Keratinocyte (primary cell): ENCODE data around the gene CHST12. TPM values are rescaled to one million over a fixed set of nuclear protein-coding genes. Genes with fewer than 3 reads are reported as not detected.
A peak's percentile ranks its signal among the peaks of the same experiment; 100 is the strongest.

Experiments used
- DNase-seq: peaks from one replicate; pipeline ENCODE4 v3.0.0-alpha.2; 2011; ENCODE audit warnings: low read depth, missing footprints, low spot score
- FAIRE-seq: peaks from 2 replicates; lab custom pipeline; 2011; peaks lifted over from hg19 to GRCh38; lab: Jason Lieb, UNC
- H2AFZ ChIP-seq: 2 replicates; pipeline ENCODE4 v1.6.0; 2012; ENCODE audit warnings: low read length, control low read depth, inconsistent platforms; ENCODE audit not compliant: control insufficient read depth
- H3K27ac ChIP-seq: 2 replicates; pipeline ENCODE4 v1.5.1; 2011; ENCODE audit warnings: low read length; ENCODE audit not compliant: control insufficient read depth, insufficient read depth
- H3K27me3 ChIP-seq: 3 replicates; pipeline ENCODE4 v1.6.0; 2011; ENCODE audit warnings: low read length; ENCODE audit not compliant: control insufficient read depth, insufficient read depth; ENCODE audit errors: extremely low read depth
- H3K36me3 ChIP-seq, 2 experiments: 2 replicates in 1 of 2; 3 replicates in 1 of 2; pipeline ENCODE4 v1.5.1; 2011; ENCODE audit warnings: low read length in 2 of 2, mild to moderate bottlenecking in 1 of 2; ENCODE audit not compliant: control insufficient read depth in 2 of 2, insufficient read depth in 2 of 2; ENCODE audit errors: extremely low read depth in 1 of 2
- H3K4me1 ChIP-seq: 3 replicates; pipeline ENCODE4 v1.5.1; 2011; ENCODE audit warnings: low read length; ENCODE audit not compliant: control insufficient read depth, insufficient read depth; ENCODE audit errors: extremely low read depth
- H3K4me2 ChIP-seq: 3 replicates; pipeline ENCODE4 v1.6.0; 2011; ENCODE audit warnings: low read depth, low read length; ENCODE audit not compliant: control insufficient read depth, insufficient read depth; ENCODE audit errors: extremely low read depth
- H3K4me3 ChIP-seq, 3 experiments: fragments of 200-600 bp in 1 of 3; sonication (generic) in 1 of 3; 2 replicates in 2 of 3; 3 replicates in 1 of 3; pipeline ENCODE4 v1.5.1; 2011 to 2016; ENCODE audit warnings: low read length in 3 of 3, mild to moderate bottlenecking in 3 of 3, control low read depth in 2 of 3, inconsistent platforms in 1 of 3, low read depth in 1 of 3, mixed read lengths in 1 of 3, mixed run types in 1 of 3, moderate library complexity in 1 of 3; ENCODE audit not compliant: control insufficient read depth in 2 of 3, insufficient read depth in 2 of 3; ENCODE audit errors: extremely low read depth in 1 of 3
- H3K79me2 ChIP-seq: 2 replicates; pipeline ENCODE4 v1.6.0; 2012; ENCODE audit warnings: low read length; ENCODE audit not compliant: control insufficient read depth, insufficient read depth
- H3K9ac ChIP-seq: 3 replicates; pipeline ENCODE4 v1.6.0; 2011; ENCODE audit warnings: low read length; ENCODE audit not compliant: control insufficient read depth, insufficient read depth; ENCODE audit errors: extremely low read depth
- H3K9me1 ChIP-seq: 3 replicates; pipeline ENCODE4 v1.6.0; 2011; ENCODE audit warnings: low read length; ENCODE audit not compliant: control insufficient read depth, insufficient read depth; ENCODE audit errors: extremely low read depth
- H3K9me3 ChIP-seq: 2 replicates; pipeline ENCODE4 v1.5.1; 2012; ENCODE audit warnings: low read depth, low read length; ENCODE audit not compliant: control insufficient read depth
- H4K20me1 ChIP-seq: 3 replicates; pipeline ENCODE4 v1.6.0; 2011; ENCODE audit warnings: low read length; ENCODE audit not compliant: control insufficient read depth, insufficient read depth; ENCODE audit errors: extremely low read depth
- CTCF ChIP-seq, 3 experiments: IDR thresholded peaks in 1 of 3; conservative IDR thresholded peaks in 1 of 3; optimal IDR thresholded peaks in 1 of 3; 2 replicates in 2 of 3; 3 replicates in 1 of 3; pipeline versions ENCODE3 to v1.5.1; 2011; ENCODE audit warnings: low read length in 3 of 3, mild to moderate bottlenecking in 3 of 3, moderate library complexity in 2 of 3, control low read depth in 1 of 3, inconsistent platforms in 1 of 3; ENCODE audit not compliant: insufficient read depth in 2 of 3; ENCODE audit errors: extremely low read depth in 1 of 3
- EZH2 ChIP-seq: IDR thresholded peaks from one replicate; pipeline ENCODE4 v1.6.1; 2012; ENCODE audit warnings: inconsistent platforms, mild to moderate bottlenecking, low read length, moderate library complexity
- dilution Hi-C: fragments of 300-500 bp; cut with MboI; formaldehyde crosslinking; loops from one replicate; pipeline ENCODE4 v1.7.0; 2020; ENCODE audit warnings: low sequenced_read_pairs; ENCODE audit not compliant: extremely low pct_ligation_motif_present
- polyA plus RNA-seq, 5 experiments: library from polyadenylated mRNA; depleted of rRNA in 3 of 5; stranded (reverse) in 3 of 5; stranded (forward) in 1 of 5; unstranded in 1 of 5; fragments of >200 nt; gene quantifications; 1 replicate in 1 of 5; 2 replicates in 3 of 5; 3 replicates in 1 of 5; pipeline versions ENCODE4 v1.2.1 to v1.2.3, GENCODE V29; 2011 to 2012; ENCODE audit warnings: missing spikeins in 2 of 5, low read depth in 1 of 5, low replicate concordance in 1 of 5

CHST12 gene
- polyA plus RNA-seq, 1 donor (not counting 4 experiments of a cell fraction or from before 2014, with no cell fraction given), result 5.0 TPM

- no peak overlapping the region for H3K9ac ChIP-seq
- no peak for FAIRE-seq
- dilution Hi-C loops, result no loop called here
Measured at GRCh38 chr7:2450198-2451107, 47.0 kb downstream of the CHST12 start.

GRCh38 chr7:2451171-2452073, 48.0 kb downstream of the CHST12 start:
- dilution Hi-C loops, result no loop called here
- peak overlapping the region; percentile 41 for H3K4me2 ChIP-seq
- no peak for FAIRE-seq
- H3K27ac ChIP-seq, result no peak overlapping the region
- H4K20me1 ChIP-seq, result no peaks in the 10 kb centered on the region
- TF ChIP-seq CTCF (optimal IDR thresholded peaks at IDR 0.05 in 1 of 3, IDR thresholded peaks at IDR 0.05 in 1 of 3, conservative IDR thresholded peaks at IDR 0.05 in 1 of 3; ENCODE audit: extremely low read depth in 1 of 3, insufficient read depth in 2 of 3, low read length in 3 of 3) (peak; percentile 65 to 97 (median 97)), EZH2 (no peak)
- H3K4me3 ChIP-seq, result no peak overlapping the region
- no peak overlapping the region for H3K9ac ChIP-seq
- H3K4me1 ChIP-seq, result no peaks in the 10 kb centered on the region
- H2AFZ ChIP-seq, result no peak overlapping the region
- H3K79me2 ChIP-seq, result no peaks in the 10 kb centered on the region
- DNase-seq, result no peak
- H3K36me3 ChIP-seq, result no peaks in the 10 kb centered on the region
- no peaks in the 10 kb centered on the region for H3K9me3 ChIP-seq
- H3K9me1 ChIP-seq, result no peaks in the 10 kb centered on the region
- H3K27me3 ChIP-seq, result peaks cover 3% of the 10 kb centered on the region

More at GRCh38 chr7:2450198-2451107, 47.0 kb downstream of the CHST12 start:
- Histone ChIP-seq H3K4me3 (no peak overlapping the region), H3K9me3 (no peaks in the 10 kb centered on the region), H3K9me1 (no peaks in the 10 kb centered on the region), H3K27ac (no peak overlapping the region), H3K27me3 (peaks cover 3% of the 10 kb centered on the region), H3K36me3 (no peaks in the 10 kb centered on the region), H3K4me1 (no peaks in the 10 kb centered on the region), H2AFZ (no peak overlapping the region), H4K20me1 (no peaks in the 10 kb centered on the region), H3K4me2 (no peak overlapping the region), H3K79me2 (no peaks in the 10 kb centered on the region)
- TF ChIP-seq CTCF (optimal IDR thresholded peaks at IDR 0.05 in 1 of 3, IDR thresholded peaks at IDR 0.05 in 1 of 3, conservative IDR thresholded peaks at IDR 0.05 in 1 of 3; ENCODE audit: extremely low read depth in 1 of 3, insufficient read depth in 2 of 3, low read length in 3 of 3) (no peak), EZH2 (no peak)
- DNase-seq, result no peak
